Measurements from ENCODE around the gene TMIGD1.

GRCh38 chr17:30341703-30342249, 7.9 kb upstream of the TMIGD1 start:
- TF ChIP-seq CTCF (IDR thresholded peaks at IDR 0.05) (no peak), EZH2 (IDR thresholded peaks at IDR 0.05) (no peak), EZH2phosphoT487 (IDR thresholded peaks at IDR 0.05) (no peak)

Measured in neural progenitor cell (in vitro differentiated cells).